Left ventricle myocardium superior (tissue), 1 donor: ENCODE measurements around the gene C19orf44. TPM values are rescaled to one million over a fixed set of nuclear protein-coding genes. Genes with fewer than 3 reads are reported as not detected.
"Not testable (repeated sequence)": the region's sequence is repeated elsewhere in the genome, so short reads cannot be mapped to it uniquely, and the experiment has no call there.

Source experiments
- ATAC-seq: fragments of 200-7000 bp; cut with Tn5 transposase; one replicate; pipeline ENCODE4 v1.9.1; 2020; ENCODE audit warnings: mild to moderate bottlenecking, moderate library complexity
- DNase-seq: peaks from one replicate; pipeline ENCODE4 v3.0.0-alpha.2; 2020
- intact Hi-C: fragments of 100-400 bp; cut with micrococcal nuclease; formaldehyde crosslinking; loops from one replicate; pipeline ENCODE4 v1.11.0; 2022
- total RNA-seq: library from RNA; stranded (reverse); fragmentation: NEBNext Ultra II Directional; extraction: Animal tissue kit (Norgen Biotek cat#: 25700); gene quantifications from one replicate; pipeline ENCODE4 v1.2.1, GENCODE V29; 2021
- donor health status: DM: no; HTN: yes; CAD: no; lungs with severe emphysema.

The C19orf44 gene
- total RNA-seq, 1 donor from 2014 or later: 4.3 TPM

GRCh38 chr19:16527971-16528521 is 31.9 kb downstream of the C19orf44 start:
- DNase-seq (no peak), ATAC-seq (no peak)
- intact Hi-C loops: no loop called here

GRCh38 chr19:16529466-16530144 is 33.4 kb downstream of the C19orf44 start:
- DNase-seq (no peak), ATAC-seq (no peak)
- intact Hi-C loops: no loop called here

- DNase-seq (no peak), ATAC-seq (no peak)
- intact Hi-C loops: no loop called here
Observed at GRCh38 chr19:16530540-16531379, 34.6 kb downstream of the C19orf44 start.

GRCh38 chr19:16531380-16531669 is 35.1 kb downstream of the C19orf44 start:
- ATAC-seq: no peak
- intact Hi-C loops: no loop called here
- DNase-seq: no peak

GRCh38 chr19:16532440-16533234 is 36.4 kb downstream of the C19orf44 start:
- intact Hi-C loops: no loop called here
- DNase-seq (no peak), ATAC-seq (no peak)

- no peak for DNase-seq
- intact Hi-C loops: no loop called here
- ATAC-seq: no peak
Observed at GRCh38 chr19:16535381-16535780, 39.2 kb downstream of the C19orf44 start.

GRCh38 chr19:16536130-16536529 is 39.9 kb downstream of the C19orf44 start:
- DNase-seq (no peak), ATAC-seq (no peak)
- intact Hi-C loops: no loop called here

GRCh38 chr19:16537111-16537510 is 40.9 kb downstream of the C19orf44 start:
- no peak for ATAC-seq
- DNase-seq: no peak
- intact Hi-C loops: no loop called here

- no peak for ATAC-seq
- no peak for DNase-seq
- intact Hi-C loops: no loop called here
Observed at GRCh38 chr19:16540948-16541347, 44.8 kb downstream of the C19orf44 start.

- ATAC-seq: no peak
- DNase-seq: no peak
- intact Hi-C loops: no loop called here
Observed at GRCh38 chr19:16541526-16542044, 45.4 kb downstream of the C19orf44 start.

- ATAC-seq (peak; percentile 97), DNase-seq (peak; percentile 97)
- intact Hi-C loops: no loop called here
Observed at GRCh38 chr19:16542045-16542909, 46.1 kb downstream of the C19orf44 start, which contains the start of gene CHERP. Gene CHERP (minus strand): TSS chr19:16542437. CDS start chr19:16542378, 59 bp downstream.

- DNase-seq (no peak), ATAC-seq (no peak)
- intact Hi-C loops: no loop called here
Observed at GRCh38 chr19:16542910-16543472, 46.8 kb downstream of the C19orf44 start.

- intact Hi-C loops, ATAC-seq, DNase-seq: not testable (repeated sequence)
Observed at GRCh38 chr19:16543734-16544133, 47.5 kb downstream of the C19orf44 start.

- intact Hi-C loops: no loop called here
- no peak for DNase-seq
Observed at GRCh38 chr19:16544473-16545231, 48.5 kb downstream of the C19orf44 start.

GRCh38 chr19:16548956-16549355 is 52.8 kb downstream of the C19orf44 start:
- intact Hi-C loops: no loop called here
- DNase-seq (no peak), ATAC-seq (no peak)

More at GRCh38 chr19:16544473-16545231, 48.5 kb downstream of the C19orf44 start:
- ATAC-seq: no peak

- DNase-seq, ATAC-seq, intact Hi-C loops: not testable (repeated sequence)
Observed at GRCh38 chr19:16551902-16552301, 55.7 kb downstream of the C19orf44 start.

GRCh38 chr19:16554776-16555175 is 58.6 kb downstream of the C19orf44 start:
- DNase-seq: no peak
- intact Hi-C loops: no loop called here
- no peak for ATAC-seq
